Stimulated activated CD4-positive, alpha-beta T cell treated with anti-CD3 and anti-CD28 coated beads, Interleukin-15, amount 100 ng/mL, for 24 hours (primary cell): ENCODE results near the gene GRIP2.

ENCODE experiments used
- DNase-seq: peaks from one replicate; pipeline ENCODE4 v3.0.0-alpha.2; 2020

The GRIP2 gene

DNA sequence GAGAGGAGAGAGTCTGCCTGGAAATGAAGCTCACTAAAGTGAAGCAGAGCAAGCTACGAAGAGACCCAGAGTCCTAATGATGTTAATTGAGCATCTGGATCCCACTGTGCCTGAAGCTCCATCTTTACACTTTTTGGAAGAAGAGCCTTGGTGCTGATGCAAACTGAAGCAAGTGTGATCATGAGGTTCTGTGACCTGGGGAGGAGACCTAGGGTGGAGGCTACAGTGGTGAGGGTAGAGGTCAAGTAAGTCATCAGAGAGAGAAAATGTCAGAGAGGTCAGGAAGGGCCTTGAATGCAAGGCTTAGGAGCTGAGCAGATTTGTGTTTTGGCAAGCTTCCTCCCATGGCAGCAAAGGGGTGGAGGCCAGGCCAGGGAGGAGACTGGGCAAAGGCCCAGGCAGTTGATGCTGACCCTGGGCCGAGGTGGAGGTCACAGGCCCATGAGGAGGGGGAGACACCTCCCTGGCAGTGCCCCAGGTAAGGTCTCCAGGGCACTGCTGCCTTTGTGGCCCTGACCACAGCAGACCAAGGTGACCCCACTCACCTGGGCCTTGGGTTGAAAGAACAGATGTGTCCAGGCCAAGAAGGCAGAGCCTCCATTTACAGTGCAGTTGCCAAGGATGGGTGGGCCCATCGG, 1.6 kb downstream of the GRIP2 start:
- no peak for DNase-seq

DNA sequence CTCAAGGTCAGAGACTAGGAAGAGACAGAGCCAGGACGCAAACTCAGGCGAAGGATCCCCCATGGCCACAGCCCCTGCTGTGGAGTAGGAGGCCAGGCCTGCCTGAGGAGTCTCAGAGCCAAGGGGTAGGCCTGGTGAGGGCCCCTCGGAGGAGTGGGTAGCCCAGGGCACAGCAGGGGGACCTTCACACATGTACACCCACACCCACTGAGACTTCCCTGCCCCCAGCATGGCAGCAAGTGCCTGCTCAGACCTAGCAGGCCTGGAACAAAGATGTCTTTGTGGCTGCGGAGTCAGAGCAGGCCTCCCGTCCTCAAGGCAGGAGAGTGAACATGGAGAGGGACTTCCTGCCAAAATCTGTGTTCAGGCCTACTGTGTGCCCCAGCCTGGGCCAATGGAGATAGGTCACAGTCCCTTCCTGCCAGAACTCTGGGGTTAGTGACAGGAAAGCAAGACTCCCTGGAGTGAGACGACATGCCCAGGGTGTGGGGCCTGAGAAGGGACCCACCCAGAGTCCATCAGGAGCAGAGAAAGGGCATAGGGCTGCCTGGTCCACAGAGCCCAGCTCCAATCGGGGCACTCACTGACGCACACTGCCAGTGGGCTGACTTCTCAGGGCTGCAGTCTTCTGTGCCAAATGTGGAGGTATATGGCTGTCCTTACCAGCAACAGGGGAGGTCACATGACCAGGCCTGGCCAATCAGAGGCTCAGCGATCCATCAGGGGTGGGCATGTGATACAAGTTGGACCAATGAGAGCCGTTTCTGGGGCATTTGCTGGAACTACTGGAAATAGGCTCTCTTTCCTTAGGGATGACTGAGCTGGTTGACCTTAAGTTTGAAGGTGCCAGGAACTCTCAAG, 2.3 kb downstream of the GRIP2 start:
- peak; percentile 13 for DNase-seq

DNA sequence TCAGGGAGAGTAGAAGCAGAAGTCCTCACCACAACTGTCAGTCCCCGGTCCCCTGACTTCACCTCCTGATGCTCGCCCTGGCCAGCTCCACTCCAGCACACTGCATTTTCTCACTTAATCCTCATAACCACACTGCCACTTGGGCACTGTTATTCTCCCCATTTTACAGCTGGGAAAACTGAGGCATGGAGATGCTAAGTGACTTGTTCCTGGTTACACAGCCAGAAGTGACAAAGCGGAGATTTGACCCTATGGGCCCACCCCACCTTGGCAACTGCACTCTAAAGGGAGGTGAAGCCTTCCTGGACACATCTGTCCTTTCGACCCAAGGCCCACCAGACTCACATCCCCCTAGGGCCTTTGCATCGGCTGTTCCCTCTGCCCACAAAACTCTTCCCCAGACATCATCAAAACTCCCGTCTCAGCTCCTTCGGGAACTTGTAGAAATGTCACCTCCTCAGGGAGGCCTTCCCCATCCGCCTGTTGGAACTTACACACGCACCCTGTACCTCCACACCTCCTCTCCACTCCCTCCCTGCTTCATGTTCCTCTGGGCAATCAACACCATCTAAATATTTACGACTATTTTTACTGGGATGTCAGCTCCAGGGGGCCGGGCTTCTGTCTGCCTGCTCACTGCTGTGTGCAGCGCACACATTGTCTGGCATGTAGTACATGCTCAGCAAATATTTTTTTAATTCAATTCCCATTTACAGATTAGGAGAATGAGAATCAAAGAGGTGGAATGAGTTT, 3.1 kb downstream of the GRIP2 start:
- no peak for DNase-seq

DNA sequence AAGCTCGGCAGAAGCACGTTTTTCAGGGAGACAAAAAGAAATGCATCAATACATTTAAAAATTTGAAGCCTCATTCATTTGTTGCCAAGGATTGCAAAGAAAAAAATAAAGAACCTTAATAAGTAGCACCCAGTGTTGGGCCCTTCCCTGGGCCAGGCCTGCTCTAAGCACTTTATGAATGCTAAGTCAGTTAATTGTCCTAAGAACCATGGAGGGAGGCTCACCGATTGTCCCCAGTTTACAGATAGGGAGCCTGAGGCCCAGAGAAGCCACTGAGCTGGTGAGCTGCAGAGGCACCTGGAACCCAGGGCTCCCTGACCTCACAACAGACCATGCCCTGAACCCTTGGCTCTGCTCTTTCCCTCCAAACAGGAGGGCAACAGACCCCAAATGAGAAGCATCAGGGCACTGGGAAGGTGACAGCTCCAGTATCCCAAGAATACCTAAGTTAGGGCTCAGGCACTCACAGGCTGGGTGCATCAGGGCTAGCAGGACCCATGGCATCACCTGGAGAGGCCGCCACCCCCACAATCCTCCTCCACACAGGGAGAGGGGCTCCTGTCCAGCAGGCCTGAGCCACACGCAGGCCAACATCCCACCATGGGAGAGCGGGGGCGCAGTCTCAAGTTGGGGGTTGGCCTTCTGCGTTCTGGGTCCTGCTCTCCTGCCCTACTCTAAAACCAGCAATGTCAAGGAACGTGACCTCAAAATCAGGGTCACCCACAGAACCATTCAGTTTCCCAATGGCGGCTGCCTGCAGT, 3.9 kb downstream of the GRIP2 start:
- DNase-seq = no peak

DNA sequence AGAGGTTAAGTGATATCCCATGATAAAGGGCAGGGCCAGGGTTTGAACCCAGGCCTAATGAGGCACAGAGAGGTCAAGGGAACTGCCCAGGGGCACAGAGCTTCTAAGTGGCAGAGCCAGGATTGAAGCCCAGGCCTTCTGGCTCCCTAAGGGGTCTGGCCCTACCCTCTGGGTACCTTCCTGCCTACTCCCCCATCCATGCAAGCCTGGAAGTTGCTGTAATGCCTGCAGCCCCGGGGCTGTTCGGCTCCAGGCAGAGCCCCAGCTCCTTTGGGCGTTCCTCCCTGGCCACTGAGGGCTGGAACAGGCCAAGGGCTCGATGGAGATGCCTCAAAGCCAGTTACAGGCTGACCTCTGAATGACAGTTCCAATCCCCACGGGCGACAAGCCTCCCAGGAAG, 4.5 kb downstream of the GRIP2 start:
- DNase-seq = no peak

DNA sequence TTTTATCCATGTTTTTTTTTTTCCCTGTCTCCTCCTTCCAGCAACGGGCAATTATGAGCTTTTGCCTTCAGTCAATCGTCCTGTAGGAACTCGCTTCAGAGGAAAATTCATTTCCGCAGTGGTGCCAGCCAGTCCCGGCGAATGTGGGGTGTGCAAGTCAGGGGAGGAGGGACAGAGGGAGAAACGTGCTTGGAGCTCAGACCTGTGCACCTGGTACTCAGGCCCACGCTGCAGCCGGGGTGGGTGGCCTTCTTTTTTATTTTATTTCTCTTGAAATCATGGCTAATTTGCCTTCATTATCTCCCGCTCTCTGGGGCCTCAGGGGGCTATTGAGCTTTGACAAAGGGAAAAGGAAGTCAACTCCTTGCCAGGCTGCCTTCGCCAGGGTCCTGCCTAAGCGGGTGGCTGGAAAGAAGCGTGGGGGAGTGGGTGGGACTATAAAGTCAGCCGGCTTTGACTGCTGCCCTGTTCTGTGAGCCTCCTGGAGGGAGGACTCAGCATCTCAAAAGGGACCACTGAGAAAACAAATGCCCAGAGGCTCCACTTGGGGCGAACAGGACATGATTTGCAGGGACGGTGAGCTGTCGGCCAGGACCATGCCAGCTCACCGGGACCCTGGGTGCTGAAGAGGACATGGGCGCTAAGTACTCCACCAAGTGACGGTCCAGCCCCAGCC, 5.5 kb downstream of the GRIP2 start:
- no peak for DNase-seq

DNA sequence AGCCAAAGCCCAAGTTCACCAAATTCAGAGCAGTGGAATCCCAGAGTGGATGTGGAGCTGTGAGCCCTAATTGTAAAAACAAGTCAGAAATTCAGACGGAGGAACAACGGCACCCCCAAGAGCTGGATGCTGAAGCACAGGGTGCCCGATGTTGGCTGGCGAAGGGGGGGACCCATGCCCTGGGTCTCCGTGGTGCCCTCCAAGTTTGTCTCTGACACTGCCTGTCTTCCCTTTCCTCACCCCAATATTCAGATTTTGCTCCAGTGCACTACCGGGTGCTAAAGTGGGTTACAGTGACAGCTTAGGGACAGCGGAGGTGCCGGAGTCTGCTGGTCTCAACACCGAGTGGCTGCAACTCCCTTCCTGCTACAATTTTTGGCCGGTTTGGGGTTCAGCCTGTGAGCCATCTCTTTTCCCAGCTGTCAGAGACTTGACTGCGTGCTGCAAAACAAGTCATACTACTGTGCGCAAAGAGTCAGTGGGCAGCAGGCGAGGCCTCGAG, 6.6 kb downstream of the GRIP2 start:
- no peak for DNase-seq

DNA sequence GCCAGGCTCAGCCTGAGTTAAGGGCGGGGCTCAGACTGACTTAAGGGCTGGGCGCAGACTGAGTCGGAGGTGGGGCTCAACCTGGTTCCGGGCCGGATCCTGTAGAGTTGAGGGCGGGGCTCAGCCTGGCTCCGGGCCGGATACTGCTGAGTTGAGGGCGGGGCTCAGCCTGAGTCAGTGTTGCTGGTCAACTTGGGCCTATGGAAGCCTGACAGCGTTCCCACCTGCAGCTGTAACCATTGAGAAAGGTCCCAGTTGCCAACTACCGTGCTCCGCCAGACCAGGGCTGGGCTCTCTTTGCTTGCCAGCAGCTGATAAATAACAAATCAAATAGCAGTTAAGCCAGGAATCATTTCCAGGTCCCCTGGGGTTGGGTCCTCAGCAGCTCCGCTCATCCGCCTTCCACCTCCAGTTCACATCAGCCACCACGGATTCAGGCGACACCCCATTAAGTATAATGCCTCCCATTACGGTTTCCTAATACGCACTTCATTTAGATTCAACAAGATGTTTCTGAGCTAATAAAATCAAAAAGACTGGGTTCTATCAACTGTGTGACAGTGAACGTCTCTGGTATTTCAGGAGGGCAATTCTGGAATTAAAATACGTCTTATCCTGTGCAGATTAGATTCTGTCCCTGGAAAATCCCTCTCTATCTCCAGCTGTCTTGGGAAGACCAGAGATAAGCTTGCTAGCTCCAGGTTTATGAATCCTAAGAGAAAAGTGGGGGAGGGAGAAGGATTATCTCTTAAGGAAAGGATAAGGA, 7.3 kb downstream of the GRIP2 start:
- DNase-seq = peak; percentile 9

DNA sequence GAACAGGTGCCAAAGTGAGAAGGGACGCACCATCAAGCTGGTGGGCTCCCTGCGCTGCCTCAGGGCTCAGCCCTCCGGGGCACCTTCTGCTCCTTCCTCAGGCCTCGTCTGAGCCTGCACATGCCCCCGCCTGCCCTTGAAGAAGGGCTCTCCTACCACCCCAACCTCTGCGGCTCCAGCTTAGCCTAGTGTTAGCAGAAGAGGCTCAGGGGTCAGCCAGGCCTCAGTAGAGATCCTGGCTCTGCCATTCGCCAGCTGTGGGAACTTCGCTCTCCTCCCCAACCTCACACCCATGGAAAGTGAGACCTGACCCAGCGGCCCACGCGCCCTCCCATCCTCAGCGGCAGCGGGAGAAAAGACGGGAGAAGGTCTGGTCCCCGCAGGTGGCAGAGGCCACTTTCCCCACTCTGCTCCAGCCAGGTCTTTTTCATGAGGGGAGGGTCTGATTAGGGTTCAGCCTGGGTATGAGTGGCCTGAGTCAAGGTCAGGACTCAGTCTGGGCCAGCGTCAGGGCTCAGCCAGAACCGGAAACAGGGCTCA, 8.2 kb downstream of the GRIP2 start:
- DNase-seq = no peak

DNA sequence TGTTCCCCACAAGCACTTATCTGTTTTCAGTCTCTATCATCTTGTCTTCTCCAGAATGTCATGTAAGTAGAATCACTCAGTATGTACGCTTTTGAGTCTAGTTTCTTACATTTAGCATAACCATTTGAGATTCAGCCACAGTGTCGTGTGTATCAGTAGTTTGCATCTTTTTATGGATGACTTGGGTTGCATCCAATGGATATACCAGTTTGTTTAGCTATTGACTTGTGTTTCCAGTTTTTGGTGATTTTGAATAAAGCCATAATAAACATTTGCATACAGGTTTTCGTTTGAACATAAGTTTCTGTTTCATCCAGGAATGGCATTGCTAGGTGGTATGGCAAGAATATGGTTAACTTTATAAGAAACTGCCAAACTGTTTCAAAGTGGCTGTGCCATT, 12.1 kb downstream of the GRIP2 start:
- DNase-seq = no peak

DNA sequence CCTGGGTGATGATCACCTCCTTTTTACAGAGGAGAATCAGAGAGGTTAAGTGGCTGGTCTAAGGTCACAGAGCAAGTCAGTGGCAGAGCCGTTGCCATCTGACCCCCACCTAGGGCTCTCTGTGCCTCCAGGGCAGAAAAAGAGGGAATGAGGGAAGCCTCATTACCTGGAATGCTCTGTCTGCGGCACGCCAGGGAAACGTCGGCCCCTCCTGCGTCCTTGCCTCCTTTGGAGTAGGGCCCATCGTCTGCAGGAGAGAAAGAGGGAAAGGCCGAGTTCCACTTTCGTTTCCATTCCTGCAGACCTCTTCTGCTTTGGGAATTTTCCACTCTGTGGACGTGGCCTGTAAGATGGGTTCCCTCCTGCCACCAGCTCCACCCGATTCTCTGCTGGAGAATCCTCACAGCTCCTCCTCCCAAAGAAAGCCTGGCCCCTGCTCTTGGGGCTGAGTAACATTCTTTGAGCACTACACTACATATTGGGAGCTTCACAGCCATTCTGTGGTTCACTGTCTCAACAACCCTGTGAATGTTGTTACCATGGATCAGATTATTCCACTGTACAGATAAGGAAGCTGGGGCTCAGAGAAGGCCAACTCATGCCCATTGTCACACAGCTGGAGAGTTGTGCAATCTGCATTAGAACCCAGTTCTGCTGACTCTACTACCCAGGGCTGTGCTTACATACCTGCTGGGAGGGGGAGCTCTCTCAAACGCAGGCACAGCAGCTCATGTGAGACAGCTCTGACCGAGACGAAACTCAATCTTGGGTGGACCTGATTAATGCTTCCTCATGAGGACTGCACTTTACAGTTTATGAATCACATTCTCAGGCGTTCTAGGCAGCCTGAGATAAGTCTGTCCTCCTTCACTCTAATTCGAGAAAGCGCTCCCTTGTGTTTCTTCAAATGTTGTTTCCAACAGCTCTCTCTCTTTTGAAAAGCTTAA, 14.2 kb downstream of the GRIP2 start:
- DNase-seq = peak; percentile 16

DNA sequence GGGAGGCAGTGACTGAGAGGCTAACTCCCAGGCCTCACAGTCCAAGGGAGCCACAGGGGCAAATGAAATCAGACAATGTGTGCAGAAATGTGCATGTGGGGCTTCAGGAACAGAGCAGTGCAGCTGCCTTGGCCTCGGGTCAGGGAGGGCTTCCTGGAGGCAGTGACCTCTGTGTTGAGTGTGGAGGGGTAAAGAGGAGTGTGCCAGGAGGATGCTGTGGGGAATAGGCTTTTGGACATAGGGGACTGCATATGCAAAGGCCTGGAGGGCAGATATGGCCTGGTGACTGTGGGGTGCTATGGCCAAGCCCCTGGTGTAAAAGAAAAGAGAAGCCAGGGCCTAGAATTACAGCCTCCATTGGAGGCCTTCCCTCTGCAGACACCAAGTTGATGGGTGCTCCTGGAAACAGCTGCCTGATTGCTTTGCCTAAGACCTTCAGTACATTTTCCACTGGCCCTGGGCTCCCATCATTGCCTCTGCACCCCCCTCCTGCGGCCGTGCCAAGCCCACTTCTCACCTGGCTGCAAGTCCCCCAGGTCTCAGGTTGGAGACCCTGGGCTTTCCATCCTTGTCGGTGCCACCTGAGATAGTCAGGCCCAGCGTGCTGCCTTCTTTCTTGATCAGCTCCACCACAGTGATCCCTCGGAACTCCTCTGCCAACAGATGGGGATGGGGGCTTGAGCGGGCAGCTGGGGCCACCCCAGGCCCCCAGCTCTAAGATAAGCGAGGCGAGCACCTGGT, 15.1 kb downstream of the GRIP2 start:
- DNase-seq = no peak

DNA sequence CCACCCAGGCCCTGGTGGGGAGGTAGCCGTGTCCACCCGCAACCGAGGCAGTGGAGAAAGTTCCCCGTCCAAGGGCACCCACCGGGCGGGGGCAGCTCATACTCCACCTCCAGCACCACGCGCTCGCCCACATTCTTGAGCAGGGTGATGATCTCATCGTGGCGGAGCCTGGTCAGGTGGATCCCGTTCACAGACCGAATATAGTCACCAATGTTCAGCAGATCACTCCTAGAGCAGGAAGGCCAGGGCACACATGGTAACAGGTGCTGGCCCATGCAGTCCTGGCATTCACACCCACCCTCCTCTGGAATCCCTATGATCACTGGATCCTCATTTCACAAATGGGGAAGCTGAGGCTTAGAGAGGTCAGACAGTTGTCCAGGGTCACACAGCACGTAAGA, 15.8 kb downstream of the GRIP2 start:
- DNase-seq = no peak

DNA sequence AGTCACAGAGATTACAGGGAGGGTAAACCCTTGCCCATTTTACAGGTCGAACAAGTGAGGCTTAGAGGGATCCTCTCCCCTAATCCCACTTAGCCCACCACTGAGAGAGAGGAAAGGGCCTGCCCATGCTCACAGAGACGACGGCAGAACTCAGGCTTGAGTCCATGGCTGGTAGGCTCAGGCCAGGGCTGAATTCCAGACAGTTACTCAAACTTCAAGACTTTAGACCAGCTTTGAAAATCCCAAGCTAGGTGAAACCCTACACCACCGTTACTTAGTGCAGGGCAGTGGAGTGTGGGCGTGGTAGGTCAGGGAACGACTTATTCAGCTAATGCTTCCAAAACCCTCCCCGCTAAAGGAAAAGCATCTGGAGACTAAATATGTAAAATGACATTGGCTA, 16.4 kb downstream of the GRIP2 start:
- no peak for DNase-seq

DNA sequence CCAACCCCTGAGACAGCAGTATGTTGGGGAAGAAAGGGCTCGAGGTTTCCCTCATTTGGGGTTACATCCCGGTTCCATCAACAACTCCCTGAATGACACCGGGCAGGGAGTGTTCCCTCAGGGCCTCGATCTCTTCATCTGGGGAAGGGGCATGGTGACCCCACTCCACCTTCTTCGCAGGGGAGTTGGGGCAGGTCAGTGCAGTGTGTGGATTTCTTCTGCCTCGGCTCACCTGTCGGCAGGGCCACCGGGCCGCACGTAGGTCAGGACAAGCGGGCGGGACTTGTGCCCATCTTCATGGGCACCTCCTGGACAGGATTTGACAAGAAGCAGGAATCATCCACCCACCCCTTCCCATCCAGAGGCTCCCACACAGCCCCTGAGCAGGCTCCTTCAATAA, 17.4 kb downstream of the GRIP2 start:
- no peak for DNase-seq

DNA sequence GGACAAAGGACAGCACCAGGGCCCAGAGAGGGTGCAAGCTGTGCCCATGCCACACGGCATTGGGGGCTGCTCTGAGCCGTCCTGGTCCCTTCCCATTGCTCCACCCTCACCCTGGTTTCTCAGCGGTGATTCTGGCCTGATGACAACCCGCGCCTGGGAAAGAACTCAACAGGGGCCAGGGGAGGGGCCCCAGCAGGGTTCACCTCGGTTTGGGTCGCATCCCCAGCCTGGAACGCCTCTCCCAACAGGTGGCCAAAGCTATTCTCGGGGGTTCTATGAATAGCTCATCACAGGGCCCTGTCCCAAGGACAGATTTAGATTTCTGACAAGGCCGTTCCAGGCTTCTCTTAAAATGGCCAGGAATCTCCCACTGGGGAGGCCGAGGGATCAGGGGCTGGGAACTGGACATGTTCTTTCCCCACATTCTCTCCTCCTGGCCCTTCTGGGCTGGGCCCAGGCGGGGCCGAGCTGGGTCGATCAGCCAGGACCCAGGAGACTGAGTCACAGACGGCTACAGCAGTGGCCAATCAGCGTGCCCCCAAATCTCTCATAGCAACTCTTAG, 17.9 kb downstream of the GRIP2 start:
- no peak for DNase-seq

DNA sequence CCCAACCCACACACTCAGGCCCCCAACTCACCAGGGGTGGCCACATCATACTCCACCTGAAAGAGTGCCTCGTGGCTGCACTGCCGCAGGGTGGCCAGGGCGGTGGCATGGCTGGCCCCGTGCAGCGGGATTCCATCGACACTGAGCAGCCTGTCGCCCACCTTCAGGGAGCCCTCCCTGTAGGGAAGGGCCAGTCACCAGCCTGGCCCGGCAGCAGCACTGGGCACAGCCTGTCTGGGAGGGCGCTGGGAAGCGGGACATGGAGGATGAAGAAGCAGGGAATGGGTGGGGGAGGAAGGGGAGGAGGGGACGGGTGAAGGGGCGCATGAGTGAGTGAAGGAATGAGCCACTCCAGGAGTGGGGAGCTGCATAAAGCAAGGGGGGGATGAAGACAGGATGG, 18.5 kb downstream of the GRIP2 start:
- DNase-seq = no peak

DNA sequence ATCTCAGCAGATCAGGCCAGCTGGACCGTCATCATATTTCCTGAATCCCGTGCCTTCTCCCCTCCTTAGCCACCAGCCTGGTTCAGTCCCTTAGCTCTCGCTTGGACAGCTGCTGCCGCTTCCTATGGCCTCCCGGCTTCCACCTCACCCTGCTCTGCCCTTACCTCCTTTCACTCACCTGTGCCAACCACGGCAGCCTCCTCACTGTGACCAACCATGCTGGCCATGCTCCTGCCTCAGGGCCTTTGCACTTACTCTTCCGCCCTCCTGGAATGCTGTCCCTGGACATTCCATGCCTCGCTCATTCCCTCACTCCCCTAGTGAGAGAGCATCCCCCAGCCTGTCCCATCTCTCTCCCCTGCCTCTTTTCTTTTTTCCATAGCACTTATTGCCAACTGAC, 19.2 kb downstream of the GRIP2 start:
- DNase-seq = no peak

DNA sequence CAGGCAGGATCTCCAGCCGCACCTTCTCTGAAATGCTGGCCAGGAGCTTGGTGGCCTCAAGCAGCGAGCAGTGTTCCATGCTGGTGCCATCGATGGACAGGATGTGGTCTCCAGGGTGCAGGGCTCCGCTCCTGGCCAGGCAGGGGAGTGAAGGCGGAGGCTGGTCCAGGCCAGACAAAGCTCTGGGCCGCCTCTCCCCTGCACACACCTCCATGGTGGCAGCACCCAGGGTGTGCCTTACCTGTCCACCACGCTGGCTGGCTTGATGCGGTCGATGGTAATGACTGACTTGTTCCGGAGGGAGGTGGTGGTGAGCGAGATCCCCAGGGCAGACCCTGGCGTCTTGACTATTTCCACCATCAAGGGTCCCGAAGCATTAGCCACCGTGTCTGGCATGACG, 20.0 kb downstream of the GRIP2 start:
- DNase-seq = no peak
